Sigmoid colon (tissue), 4 donors: Measurements from ENCODE around the gene METTL21C.

ENCODE experiments used
- CTCF ChIP-seq, 4 experiments: fragments of 450-650 bp in 3 of 4; fragments of 200-600 bp in 1 of 4; IDR thresholded peaks; one replicate each; pipeline ENCODE4 v1.5.1; 2016 to 2019; ENCODE audit warnings: antibody characterized with exemption in 4 of 4, mild to moderate bottlenecking in 3 of 4, moderate library complexity in 2 of 4
- EP300 ChIP-seq, 4 donors: sonication (generic); formaldehyde crosslinking; IDR thresholded peaks; one replicate each; pipeline ENCODE4 v1.6.1; 2017; ENCODE audit warnings: antibody characterized with exemption in 4 of 4
- POLR2A ChIP-seq, 2 donors: fragments of 450-650 bp; IDR thresholded peaks; one replicate each; pipeline ENCODE4 v1.6.1; 2016; ENCODE audit warnings: antibody characterized with exemption in 2 of 2, mild to moderate bottlenecking in 2 of 2, moderate library complexity in 2 of 2
- POLR2AphosphoS5 ChIP-seq, 4 donors: sonication (generic); formaldehyde crosslinking; IDR thresholded peaks; one replicate each; pipeline ENCODE4 v1.6.1; 2017; ENCODE audit warnings: antibody characterized with exemption in 4 of 4

DNA sequence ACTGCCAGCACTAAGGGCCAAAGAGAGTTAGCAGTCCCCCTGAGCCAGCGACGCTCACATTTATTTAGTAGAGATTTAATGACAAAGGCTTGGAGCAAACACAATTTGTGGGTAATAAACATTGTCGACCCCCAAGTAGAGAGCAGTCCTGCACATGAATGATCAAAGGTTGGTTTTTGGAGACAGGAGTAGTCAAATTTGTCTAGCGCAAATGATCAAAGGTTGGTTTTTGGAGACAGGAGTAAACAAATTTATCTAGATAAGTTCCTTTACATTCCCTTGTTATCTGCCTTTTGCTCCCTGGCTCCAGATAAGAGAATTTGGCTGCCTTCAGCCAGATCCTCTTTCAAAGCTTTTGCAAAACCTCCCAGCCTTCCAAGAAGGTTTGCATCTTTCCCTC lies 26.9 kb downstream of the METTL21C start:
- TF ChIP-seq CTCF (IDR thresholded peaks at IDR 0.05) (no peak), EP300 (IDR thresholded peaks at IDR 0.05) (no peak), POLR2A (IDR thresholded peaks at IDR 0.05) (no peak), POLR2AphosphoS5 (IDR thresholded peaks at IDR 0.05) (no peak)
